Left renal cortex interstitium (tissue), 4 donors: Measurements from ENCODE around the gene LDLRAD4. TPM values are rescaled to one million over a fixed set of nuclear protein-coding genes. Genes with fewer than 3 reads are reported as not detected.

Experiments used
- DNase-seq, 4 donors: peaks; one replicate each; pipeline ENCODE4 v3.0.0-alpha.2; 2013; ENCODE audit warnings: low read depth in 4 of 4, low spot score in 2 of 4, missing footprints in 1 of 4
- polyA plus RNA-seq, 4 donors: library from polyadenylated mRNA; unstranded; fragments of 120-200 nt; gene quantifications; one replicate each; pipeline ENCODE4 v1.2.1, GENCODE V29; 2013; ENCODE audit not compliant: insufficient read length in 4 of 4

Gene LDLRAD4
- polyA plus RNA-seq, 4 donors: 10.3 to 12.7 (median 12.3) TPM

DNA sequence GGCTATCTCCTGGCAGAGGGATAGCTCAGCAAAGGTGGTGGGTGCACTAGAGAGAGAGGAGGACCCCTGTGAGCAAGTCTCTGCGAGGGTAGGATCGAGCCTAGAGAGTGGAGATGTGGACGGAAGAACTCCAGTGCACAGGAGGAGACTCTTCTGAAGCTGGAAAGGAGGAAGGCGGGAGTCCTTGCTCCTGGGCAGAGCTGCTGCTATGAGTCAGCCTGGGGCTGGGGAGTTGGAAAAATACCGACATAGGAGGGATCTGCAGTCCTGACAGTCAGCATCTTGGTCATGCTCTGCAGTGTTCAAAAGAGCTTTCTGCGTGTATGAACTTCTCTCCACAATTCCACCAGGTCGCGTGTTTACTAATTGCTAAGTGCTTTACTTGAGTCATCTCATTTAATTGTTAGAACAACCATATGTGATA, 233.8 kb downstream of the LDLRAD4 start:
- no peak for DNase-seq

- DNase-seq: no peak
Observed at GRCh38 chr18:13452871-13453680, 234.5 kb downstream of the LDLRAD4 start.

DNA sequence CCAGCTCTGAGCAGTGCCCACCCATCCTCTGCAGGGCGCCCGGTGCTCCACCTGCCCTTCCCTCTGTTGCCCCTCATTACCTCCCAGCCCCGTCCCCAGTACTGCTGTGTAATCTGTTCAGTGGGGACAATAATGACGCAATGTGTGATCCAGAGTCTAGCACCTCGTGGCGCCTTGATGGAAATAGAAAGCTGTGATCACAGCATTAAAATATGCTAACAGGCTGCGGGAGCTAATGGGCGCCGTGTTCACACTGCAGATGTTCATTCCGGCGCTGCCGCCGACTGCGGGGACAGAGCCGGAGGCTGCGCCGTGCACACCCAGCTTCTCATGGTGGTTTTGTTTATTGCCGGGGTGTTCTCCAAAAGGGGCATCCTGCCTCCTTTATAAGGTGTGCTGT, 235.2 kb downstream of the LDLRAD4 start:
- no peak for DNase-seq

DNA sequence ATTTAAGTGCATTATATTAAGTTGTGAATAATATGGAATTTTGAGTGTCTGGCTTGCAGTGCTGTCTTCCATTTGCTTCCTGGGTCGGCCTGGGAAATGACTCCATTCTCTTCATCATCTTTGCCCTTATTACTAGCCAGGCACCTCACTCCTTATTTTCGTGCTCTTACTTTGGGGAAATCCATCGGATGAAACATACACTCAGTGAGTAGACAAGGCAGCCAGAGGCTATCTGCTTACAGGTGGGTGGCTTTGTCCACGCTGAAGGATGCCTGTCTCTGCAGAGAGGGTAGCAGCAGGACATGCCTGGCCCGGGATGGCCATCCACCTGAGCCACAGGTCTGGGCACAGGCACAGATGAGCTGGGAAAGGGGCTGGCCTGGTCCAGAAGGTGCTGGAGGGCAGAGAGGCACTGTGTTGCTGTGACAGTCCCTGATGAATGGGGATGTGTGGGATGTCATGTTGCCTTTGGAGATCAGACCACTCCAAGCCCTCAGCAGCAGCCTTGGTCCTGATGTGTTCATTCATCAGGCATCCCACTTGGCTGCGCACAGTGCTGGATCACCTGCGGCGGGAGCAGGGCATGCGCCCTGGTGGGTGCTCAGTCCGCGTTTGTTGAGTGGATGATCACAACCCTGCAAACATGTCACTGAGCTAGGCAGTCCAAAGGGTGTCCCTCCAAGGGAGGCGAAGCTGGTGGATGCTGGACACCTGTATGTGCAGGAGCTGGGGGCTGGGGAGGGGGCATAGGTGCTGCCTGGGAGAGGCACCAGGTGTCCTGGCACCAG, 236.0 kb downstream of the LDLRAD4 start:
- DNase-seq: no peak

DNA sequence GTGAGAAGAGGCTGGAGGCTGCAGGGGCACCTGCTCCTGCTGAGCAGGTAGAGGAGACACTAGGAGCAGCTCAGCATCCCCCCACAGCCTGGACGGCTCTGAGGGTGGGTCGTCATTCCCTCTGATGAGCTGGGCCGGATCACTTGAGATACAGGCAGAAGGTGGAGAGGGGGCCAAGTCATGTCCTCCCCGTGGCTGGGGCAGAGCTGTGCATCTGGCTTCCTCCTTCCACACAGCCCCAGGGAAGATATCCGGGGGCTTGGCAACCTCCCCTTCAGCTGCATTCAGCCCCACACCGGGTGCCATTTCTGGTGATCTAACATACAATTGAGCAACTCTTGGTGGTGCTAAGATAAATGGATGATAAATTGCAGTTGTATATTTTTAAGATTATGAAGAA, 236.9 kb downstream of the LDLRAD4 start:
- DNase-seq: no peak

DNA sequence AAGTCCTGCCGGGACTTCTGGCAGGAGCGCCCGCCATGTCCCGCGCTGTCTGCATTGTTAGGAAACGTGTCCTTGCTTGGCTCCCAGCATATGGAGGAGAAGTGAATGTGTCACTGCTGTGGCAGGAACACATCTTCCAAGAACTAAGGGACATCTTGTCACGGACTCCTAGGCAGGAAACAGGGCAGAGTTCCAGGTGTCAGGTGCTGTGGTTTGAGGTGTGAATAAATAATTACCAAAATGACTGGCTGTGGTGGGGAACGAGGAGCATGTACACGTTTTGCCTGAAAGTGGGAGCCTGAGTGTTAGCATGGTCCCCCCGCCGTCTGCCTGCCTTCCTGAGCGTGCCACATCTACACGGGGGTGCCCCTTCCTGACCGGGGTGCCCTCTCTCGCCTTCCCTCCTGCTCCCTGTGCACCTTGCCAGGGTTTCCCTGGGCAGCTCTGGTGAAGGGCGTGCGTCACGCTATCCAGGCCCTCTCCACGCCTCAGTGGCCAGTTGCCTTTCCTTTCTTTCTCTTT, 237.5 kb downstream of the LDLRAD4 start:
- DNase-seq: no peak

DNA sequence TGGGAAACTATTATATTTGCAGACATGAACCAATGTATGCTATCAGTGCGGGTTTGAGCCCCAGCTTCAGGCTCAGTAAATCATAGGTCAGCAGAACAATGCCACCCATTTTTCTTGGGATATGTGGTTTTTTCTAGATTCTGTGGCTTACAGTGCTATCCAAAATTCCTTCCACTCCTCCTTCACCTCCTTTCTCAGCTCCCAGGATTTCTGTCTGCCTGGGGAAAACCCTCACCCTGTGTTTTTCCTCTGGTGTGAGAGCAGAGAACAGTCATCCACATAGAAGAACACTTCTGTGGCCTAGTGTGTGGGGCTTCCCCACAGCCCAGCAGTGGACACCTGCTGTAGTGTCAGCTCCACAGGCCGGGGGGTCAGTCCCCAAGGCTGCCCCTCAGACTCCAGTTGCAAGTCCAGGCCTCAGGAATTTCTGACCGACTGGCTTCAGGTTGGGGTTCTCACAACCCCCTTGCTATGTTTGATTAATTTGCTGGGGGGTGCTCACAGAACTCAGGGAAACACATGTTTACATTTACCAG, 238.2 kb downstream of the LDLRAD4 start:
- no peak for DNase-seq

DNA sequence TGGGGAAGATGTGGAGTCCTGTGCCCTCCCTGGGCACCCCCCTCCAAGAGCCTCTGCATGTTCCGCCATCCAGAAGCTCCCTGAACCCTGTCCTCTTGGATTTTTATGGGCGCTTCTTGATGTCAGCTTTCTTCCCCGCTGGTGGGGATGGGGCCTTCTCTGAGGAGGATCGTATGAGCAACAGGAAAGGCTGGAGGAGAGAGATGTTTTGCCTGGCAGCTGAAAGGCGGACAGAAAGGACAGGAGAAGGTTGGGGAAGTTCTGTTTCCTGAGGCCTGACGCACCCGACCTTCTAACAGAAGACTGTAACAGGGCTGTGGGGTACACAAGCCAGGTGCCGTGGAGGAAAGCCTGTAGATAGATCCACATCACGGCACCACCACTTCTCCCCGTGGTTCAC, 238.8 kb downstream of the LDLRAD4 start:
- DNase-seq: no peak

- DNase-seq: no peak
Observed at GRCh38 chr18:13460946-13461345, 242.4 kb downstream of the LDLRAD4 start.

GRCh38 chr18:13461469-13461868, 242.9 kb downstream of the LDLRAD4 start:
- DNase-seq: no peak

DNA sequence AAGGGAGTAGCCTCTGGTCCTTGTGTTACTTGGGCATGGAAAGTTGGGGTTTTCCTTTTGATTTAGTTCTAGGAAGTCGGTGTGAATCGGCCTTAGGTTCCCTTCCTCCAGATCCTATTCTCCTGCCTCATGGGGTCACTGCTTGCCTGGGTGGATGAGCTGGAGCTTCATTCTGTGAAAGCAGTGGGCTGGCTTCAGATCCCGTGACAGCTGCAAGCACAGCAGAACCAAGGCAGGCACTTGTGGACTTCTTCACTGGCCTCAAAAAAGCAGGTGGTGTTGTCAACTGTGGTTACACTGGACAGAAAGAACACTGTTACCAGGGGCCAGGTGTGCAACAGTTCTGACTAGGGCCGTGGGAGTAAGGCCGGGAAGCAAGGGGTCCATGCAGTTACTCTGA, 243.4 kb downstream of the LDLRAD4 start:
- DNase-seq: no peak

GRCh38 chr18:13462686-13463085, 244.1 kb downstream of the LDLRAD4 start:
- DNase-seq: no peak

DNA sequence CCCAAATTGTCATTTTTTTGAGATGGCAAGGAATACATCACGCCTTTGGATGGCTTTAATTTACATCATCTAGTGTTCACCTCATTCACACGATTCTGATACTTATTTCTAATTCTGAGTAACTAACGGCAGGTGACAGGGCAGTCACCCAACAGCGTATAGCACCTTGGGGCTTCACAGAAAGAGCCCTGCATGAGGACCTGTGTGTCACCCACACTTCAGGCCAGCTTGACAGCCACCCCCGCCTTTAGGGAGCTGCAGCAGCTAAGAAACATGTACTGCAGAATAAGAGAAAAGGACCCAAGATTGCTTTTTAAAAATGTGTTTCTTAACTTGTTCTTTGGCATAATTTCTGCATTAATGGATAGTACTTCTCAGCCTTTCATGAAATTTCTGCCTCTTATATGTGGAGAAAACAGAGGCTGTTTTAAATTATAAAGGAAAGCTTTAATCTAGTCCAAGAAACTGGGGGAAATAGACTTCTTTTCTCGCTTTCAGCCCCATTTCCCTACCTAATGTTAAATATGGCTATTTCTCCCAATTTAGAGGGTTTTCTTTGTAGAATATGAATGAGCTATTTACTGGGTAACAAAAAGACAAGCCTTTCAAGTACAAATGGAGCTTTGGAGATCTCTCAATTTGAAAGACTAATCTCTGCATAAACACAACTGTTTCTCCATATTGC, 245.1 kb downstream of the LDLRAD4 start:
- no peak for DNase-seq

DNA sequence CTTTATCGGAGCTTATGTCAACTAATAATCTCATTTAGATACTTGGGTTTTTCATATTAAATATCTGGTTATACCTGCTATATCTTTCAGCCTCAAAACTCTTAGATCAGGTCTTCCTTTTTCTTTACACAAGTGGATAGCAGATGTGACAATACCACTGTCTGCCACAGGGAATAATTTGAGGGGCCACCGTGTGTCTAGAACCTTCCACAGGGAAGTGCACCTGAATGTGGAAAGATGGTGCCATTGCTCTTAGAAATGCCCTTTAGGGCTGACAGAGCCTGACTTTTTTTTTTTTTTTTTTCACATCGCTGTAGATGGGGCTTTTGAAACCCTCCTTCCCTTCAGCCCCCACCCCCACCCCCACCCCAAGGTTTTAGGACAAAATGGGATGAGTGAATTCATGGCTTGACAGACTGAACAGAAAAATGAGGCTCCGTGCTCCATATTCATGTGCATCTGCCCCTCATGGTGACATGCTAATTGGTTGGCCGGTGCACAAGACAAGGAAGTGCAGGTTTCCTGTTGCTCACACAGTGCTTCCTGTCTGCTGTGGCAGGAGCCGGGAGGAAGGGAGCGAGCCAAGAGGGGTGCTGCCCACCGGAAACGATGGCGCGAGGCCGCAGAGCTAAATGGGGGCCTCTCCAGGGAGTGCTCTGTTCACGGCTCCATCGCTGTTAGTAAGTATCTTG, 246.0 kb downstream of the LDLRAD4 start:
- DNase-seq: no peak

GRCh38 chr18:13465124-13465446, 246.5 kb downstream of the LDLRAD4 start:
- DNase-seq: no peak

GRCh38 chr18:13465476-13465875, 246.9 kb downstream of the LDLRAD4 start:
- DNase-seq: no peak

- DNase-seq: no peak
Observed at GRCh38 chr18:13470516-13471197, 252.1 kb downstream of the LDLRAD4 start.

- DNase-seq: no peak
Observed at GRCh38 chr18:13471198-13471845, 252.8 kb downstream of the LDLRAD4 start.

GRCh38 chr18:13471971-13472628, 253.5 kb downstream of the LDLRAD4 start:
- no peak for DNase-seq
